Ishikawa (cell line): ENCODE results near the gene PIP4K2A.

Experiments
- CEBPB ChIP-seq: IDR thresholded peaks from 2 replicates; pipeline ENCODE4 v1.6.1; 2012
- CREB1 ChIP-seq: IDR thresholded peaks from 2 replicates; pipeline ENCODE4 v1.6.1; 2012; ENCODE audit warnings: low read depth
- EGR1 ChIP-seq: IDR thresholded peaks from 2 replicates; pipeline ENCODE4 v1.6.1; 2012
- EP300 ChIP-seq: IDR thresholded peaks from 2 replicates; pipeline ENCODE4 v1.6.1; 2012; ENCODE audit warnings: borderline replicate concordance
- FOXM1 ChIP-seq: IDR thresholded peaks from 2 replicates; pipeline ENCODE4 v1.6.1; 2012; ENCODE audit warnings: low read depth, borderline replicate concordance
- NFIC ChIP-seq: IDR thresholded peaks from 2 replicates; pipeline ENCODE4 v1.6.1; 2012
- RAD21 ChIP-seq: IDR thresholded peaks from 2 replicates; pipeline ENCODE4 v1.6.1; 2012; ENCODE audit warnings: low read depth
- TAF1 ChIP-seq: IDR thresholded peaks from 2 replicates; pipeline ENCODE4 v1.6.1; 2012; ENCODE audit warnings: low read depth, mild to moderate bottlenecking
- TCF12 ChIP-seq: IDR thresholded peaks from 2 replicates; pipeline ENCODE4 v1.6.1; 2012; ENCODE audit warnings: low read depth
- YY1 ChIP-seq: IDR thresholded peaks from 2 replicates; pipeline ENCODE4 v1.6.1; 2012; ENCODE audit warnings: low read depth
- ZBTB7A ChIP-seq: IDR thresholded peaks from 2 replicates; pipeline ENCODE4 v1.6.1; 2012; ENCODE audit warnings: low read depth
- TF ChIP-seq, protein P1 (sequence below): IDR thresholded peaks from 2 replicates; pipeline ENCODE4 v1.6.1; 2012; ENCODE audit warnings: low read depth, mild to moderate bottlenecking
- TF ChIP-seq, protein P2 (sequence below): IDR thresholded peaks from 2 replicates; pipeline ENCODE4 v1.6.1; 2012
- TF ChIP-seq, protein P3 (sequence below): IDR thresholded peaks from 2 replicates; pipeline ENCODE4 v1.6.1; 2012

DNA sequence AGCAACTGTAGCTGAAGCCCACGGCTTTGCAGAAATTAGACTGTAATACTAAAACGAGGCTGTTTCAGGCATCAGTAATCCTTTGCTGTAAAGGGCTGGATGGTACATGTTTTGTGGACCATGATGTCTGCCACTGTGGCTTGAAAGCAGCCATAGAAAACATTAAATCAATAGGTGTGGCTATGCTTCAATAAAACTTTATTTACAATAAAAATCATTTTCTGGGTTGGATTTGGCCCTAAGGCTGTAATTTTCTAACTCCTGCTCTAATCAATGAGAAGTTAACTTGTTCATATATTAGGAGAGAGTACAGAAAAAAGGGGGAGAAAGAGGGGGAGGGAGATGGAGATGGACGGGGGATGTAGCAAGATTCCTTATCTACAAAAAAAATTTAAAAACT is 183.4 kb downstream of the PIP4K2A start:
- TF ChIP-seq TAF1 (no peak), CEBPB (no peak), CREB1 (no peak), FOXM1 (no peak), RAD21 (no peak), YY1 (no peak), EP300 (no peak), EGR1 (no peak), NFIC (no peak), TCF12 (no peak), ZBTB7A (no peak)
- TF ChIP-seq, protein P1, sequence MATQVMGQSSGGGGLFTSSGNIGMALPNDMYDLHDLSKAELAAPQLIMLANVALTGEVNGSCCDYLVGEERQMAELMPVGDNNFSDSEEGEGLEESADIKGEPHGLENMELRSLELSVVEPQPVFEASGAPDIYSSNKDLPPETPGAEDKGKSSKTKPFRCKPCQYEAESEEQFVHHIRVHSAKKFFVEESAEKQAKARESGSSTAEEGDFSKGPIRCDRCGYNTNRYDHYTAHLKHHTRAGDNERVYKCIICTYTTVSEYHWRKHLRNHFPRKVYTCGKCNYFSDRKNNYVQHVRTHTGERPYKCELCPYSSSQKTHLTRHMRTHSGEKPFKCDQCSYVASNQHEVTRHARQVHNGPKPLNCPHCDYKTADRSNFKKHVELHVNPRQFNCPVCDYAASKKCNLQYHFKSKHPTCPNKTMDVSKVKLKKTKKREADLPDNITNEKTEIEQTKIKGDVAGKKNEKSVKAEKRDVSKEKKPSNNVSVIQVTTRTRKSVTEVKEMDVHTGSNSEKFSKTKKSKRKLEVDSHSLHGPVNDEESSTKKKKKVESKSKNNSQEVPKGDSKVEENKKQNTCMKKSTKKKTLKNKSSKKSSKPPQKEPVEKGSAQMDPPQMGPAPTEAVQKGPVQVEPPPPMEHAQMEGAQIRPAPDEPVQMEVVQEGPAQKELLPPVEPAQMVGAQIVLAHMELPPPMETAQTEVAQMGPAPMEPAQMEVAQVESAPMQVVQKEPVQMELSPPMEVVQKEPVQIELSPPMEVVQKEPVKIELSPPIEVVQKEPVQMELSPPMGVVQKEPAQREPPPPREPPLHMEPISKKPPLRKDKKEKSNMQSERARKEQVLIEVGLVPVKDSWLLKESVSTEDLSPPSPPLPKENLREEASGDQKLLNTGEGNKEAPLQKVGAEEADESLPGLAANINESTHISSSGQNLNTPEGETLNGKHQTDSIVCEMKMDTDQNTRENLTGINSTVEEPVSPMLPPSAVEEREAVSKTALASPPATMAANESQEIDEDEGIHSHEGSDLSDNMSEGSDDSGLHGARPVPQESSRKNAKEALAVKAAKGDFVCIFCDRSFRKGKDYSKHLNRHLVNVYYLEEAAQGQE = no peak
- TF ChIP-seq, protein P2, sequence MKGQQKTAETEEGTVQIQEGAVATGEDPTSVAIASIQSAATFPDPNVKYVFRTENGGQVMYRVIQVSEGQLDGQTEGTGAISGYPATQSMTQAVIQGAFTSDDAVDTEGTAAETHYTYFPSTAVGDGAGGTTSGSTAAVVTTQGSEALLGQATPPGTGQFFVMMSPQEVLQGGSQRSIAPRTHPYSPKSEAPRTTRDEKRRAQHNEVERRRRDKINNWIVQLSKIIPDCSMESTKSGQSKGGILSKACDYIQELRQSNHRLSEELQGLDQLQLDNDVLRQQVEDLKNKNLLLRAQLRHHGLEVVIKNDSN = no peak
- TF ChIP-seq, protein P3, sequence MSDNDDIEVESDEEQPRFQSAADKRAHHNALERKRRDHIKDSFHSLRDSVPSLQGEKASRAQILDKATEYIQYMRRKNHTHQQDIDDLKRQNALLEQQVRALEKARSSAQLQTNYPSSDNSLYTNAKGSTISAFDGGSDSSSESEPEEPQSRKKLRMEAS = no peak
